HEK293T (cell line): Measurements from ENCODE around the gene IL17D.
"Not testable (repeated sequence)": the region's sequence is repeated elsewhere in the genome, so short reads cannot be mapped to it uniquely, and the experiment has no call there.

Source experiments
- CTCF ChIA-PET: fragments of 350-600 bp; formaldehyde crosslinking; extraction: SDS; loops from one replicate; lab custom pipeline; 2021; ENCODE audit warnings: antibody characterized with exemption, inconsistent platforms; lab: Yijun Ruan, JAX
- POLR2A ChIA-PET: fragments of 350-600 bp; formaldehyde crosslinking; extraction: SDS; loops from one replicate; lab custom pipeline; 2020; ENCODE audit warnings: antibody characterized with exemption, inconsistent platforms; lab: Yijun Ruan, JAX
- DNase-seq: peaks from one replicate; pipeline ENCODE4 v3.0.0; 2012; ENCODE audit warnings: mixed read lengths; ENCODE audit errors: extremely low spot score
- ARNT ChIP-seq: fragments of 450-650 bp; IDR thresholded peaks from 2 replicates; pipeline ENCODE4 v1.6.1; 2017; ENCODE audit warnings: mild to moderate bottlenecking
- BHLHE40 ChIP-seq: fragments of 450-650 bp; IDR thresholded peaks from 2 replicates; pipeline ENCODE4 v1.6.1; 2016; ENCODE audit warnings: mild to moderate bottlenecking, moderate library complexity, borderline replicate concordance
- CTBP1 ChIP-seq: fragments of 450-650 bp; IDR thresholded peaks from 2 replicates; pipeline ENCODE4 v1.6.1; 2016; ENCODE audit warnings: borderline replicate concordance
- ELF4 ChIP-seq: fragments of 450-650 bp; IDR thresholded peaks from 2 replicates; pipeline ENCODE4 v1.6.1; 2017; ENCODE audit warnings: antibody characterized with exemption
- FOXA1 ChIP-seq: fragments of 450-650 bp; IDR thresholded peaks from 2 replicates; pipeline ENCODE4 v1.6.1; 2016; ENCODE audit warnings: mild to moderate bottlenecking
- FOXK2 ChIP-seq: fragments of 450-650 bp; IDR thresholded peaks from 2 replicates; pipeline ENCODE4 v1.6.1; 2016; ENCODE audit warnings: mild to moderate bottlenecking
- FOXM1 ChIP-seq: fragments of 450-650 bp; IDR thresholded peaks from 2 replicates; pipeline ENCODE4 v1.6.1; 2017; ENCODE audit warnings: mild to moderate bottlenecking, borderline replicate concordance
- HDGF ChIP-seq: fragments of 450-650 bp; IDR thresholded peaks from 2 replicates; pipeline ENCODE4 v1.6.1; 2017; ENCODE audit warnings: antibody characterized with exemption, borderline replicate concordance
- L3MBTL2 ChIP-seq: fragments of 450-650 bp; conservative IDR thresholded peaks from 2 replicates; pipeline ENCODE4 v1.6.1; 2016; ENCODE audit warnings: mild to moderate bottlenecking
- LEF1 ChIP-seq: fragments of 450-650 bp; IDR thresholded peaks from 2 replicates; pipeline ENCODE4 v1.6.1; 2017; ENCODE audit warnings: mild to moderate bottlenecking, borderline replicate concordance
- NFRKB ChIP-seq: fragments of 450-650 bp; IDR thresholded peaks from 2 replicates; pipeline ENCODE4 v1.6.1; 2016; ENCODE audit warnings: mild to moderate bottlenecking, moderate library complexity
- PKNOX1 ChIP-seq: fragments of 450-650 bp; IDR thresholded peaks from 2 replicates; pipeline ENCODE4 v1.6.1; 2016
- SP1 ChIP-seq: fragments of 450-650 bp; IDR thresholded peaks from 2 replicates; pipeline ENCODE4 v1.6.1; 2017
- SUZ12 ChIP-seq: fragments of 450-650 bp; IDR thresholded peaks from 2 replicates; pipeline ENCODE4 v1.6.1; 2016; ENCODE audit warnings: mild to moderate bottlenecking
- TARDBP ChIP-seq: fragments of 450-650 bp; IDR thresholded peaks from 2 replicates; pipeline ENCODE4 v1.6.1; 2016
- ZNF384 ChIP-seq: fragments of 450-650 bp; IDR thresholded peaks from 2 replicates; pipeline ENCODE4 v1.6.1; 2016

The IL17D gene

GRCh38 chr13:20729633-20730585 is 26.4 kb downstream of the IL17D start:
- DNase-seq: no peak
- TF ChIP-seq CTBP1: no peak
- TF ChIP-seq ZNF384: no peak
- TF ChIP-seq FOXK2: no peak
- no peak for TF ChIP-seq LEF1
- TF ChIP-seq ELF4: no peak
- no peak for TF ChIP-seq NFRKB
- no peak for TF ChIP-seq SP1
- no peak for TF ChIP-seq HDGF
- TF ChIP-seq SUZ12: no peak
- no peak for TF ChIP-seq PKNOX1
- no peak for TF ChIP-seq FOXM1
- no peak for TF ChIP-seq ARNT
- TF ChIP-seq TARDBP: no peak
- TF ChIP-seq BHLHE40: no peak
- TF ChIP-seq FOXA1: no peak
- TF ChIP-seq L3MBTL2: no peak
- ChIA-PET POLR2A (interaction anchor here (1.3 kb wide), 1 partner anchor 43 kb away, joined by 4 read pairs; the partner anchor contains the start of gene EEF1AKMT1), CTCF (interaction anchor here (0.6 kb wide), 1 partner anchor 166 kb away, joined by 9 read pairs; no protein-coding TSS in a partner anchor)

- ChIA-PET POLR2A (no interaction called here), CTCF (no interaction called here)
- no peak for DNase-seq
- TF ChIP-seq NFRKB: no peak
- TF ChIP-seq SUZ12: no peak
- TF ChIP-seq BHLHE40: no peak
- no peak for TF ChIP-seq TARDBP
- no peak for TF ChIP-seq ZNF384
- TF ChIP-seq CTBP1: no peak
- TF ChIP-seq ARNT: no peak
- TF ChIP-seq ELF4: no peak
- TF ChIP-seq FOXA1: no peak
- TF ChIP-seq SP1: no peak
Measured at GRCh38 chr13:20738616-20739015, 35.1 kb downstream of the IL17D start.

- no peak for DNase-seq
- CTCF ChIA-PET: no interaction called here
- POLR2A ChIA-PET: no interaction called here
- no peak for TF ChIP-seq BHLHE40
- no peak for TF ChIP-seq HDGF
- TF ChIP-seq ZNF384: no peak
- TF ChIP-seq FOXK2: no peak
- no peak for TF ChIP-seq SUZ12
- TF ChIP-seq L3MBTL2: no peak
- TF ChIP-seq TARDBP: no peak
- TF ChIP-seq FOXM1: no peak
- TF ChIP-seq ELF4: no peak
- TF ChIP-seq FOXA1: no peak
- no peak for TF ChIP-seq SP1
- no peak for TF ChIP-seq CTBP1
- TF ChIP-seq ARNT: no peak
- TF ChIP-seq NFRKB: no peak
- no peak for TF ChIP-seq PKNOX1
Measured at GRCh38 chr13:20740021-20740420, 36.5 kb downstream of the IL17D start.

GRCh38 chr13:20743830-20744404 is 40.4 kb downstream of the IL17D start:
- POLR2A ChIA-PET, CTCF ChIA-PET: not testable (repeated sequence)

GRCh38 chr13:20749377-20749776 is 45.9 kb downstream of the IL17D start:
- ChIA-PET CTCF (no interaction called here), POLR2A (no interaction called here)
- DNase-seq: no peak
- TF ChIP-seq PKNOX1 (no peak), SUZ12 (no peak), L3MBTL2 (no peak), TARDBP (no peak), FOXK2 (no peak), HDGF (no peak), SP1 (no peak), BHLHE40 (no peak), ZNF384 (no peak)

More at GRCh38 chr13:20743830-20744404, 40.4 kb downstream of the IL17D start:
- DNase-seq: not testable (repeated sequence)

- TF ChIP-seq ARNT: no peak
- no peak for TF ChIP-seq HDGF
- TF ChIP-seq TARDBP: no peak
- TF ChIP-seq CTBP1: no peak
- no peak for TF ChIP-seq NFRKB
- ChIA-PET POLR2A (no interaction called here), CTCF (no interaction called here)
- DNase-seq: no peak
Measured at GRCh38 chr13:20754009-20754408, 50.5 kb downstream of the IL17D start.
